ENCODE results near the gene CTSZ. TPM values are rescaled to one million over a fixed set of nuclear protein-coding genes. Genes with fewer than 3 reads are reported as not detected.

CTSZ gene
- total RNA-seq, 1 experiment from 2014 or later, result 37.6 TPM

DNA sequence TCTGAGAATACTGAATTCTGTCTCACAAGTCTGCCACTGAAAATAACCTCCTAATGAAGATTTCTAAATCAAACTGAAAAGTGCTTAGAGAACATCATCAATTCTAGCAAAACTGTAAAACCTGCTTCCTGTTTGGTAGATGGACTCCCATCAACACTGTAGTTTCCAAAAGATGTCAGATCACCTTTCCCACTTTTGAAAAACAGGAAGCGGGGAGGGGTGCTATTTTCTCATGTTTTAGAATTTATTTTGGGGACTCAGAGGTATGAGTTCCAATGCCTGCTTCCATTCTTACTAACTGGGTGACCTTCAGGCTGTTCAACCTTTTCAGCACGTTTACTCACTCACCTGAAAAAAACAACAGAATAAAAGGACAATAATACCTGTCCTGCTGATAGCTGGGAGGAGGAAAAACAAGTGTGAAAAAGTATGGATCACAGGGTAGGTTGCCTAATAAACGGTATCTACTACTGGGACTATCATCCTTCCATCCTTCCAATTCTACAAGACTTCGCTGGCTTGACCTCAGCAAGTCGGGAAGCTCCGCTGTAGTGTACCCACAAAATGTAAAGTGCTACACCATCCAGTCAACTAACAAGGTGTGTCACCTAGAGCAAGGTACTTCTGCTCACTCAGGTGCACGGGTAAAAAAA, 24.0 kb upstream of the CTSZ start:
- H3K4me3 Mint-ChIP-seq, result peak overlapping the region; percentile 93 to 94
- Histone ChIP-seq H3K18ac (ENCODE audit: insufficient read length, low read depth, low read length) (no peak overlapping the region), H3K4ac (ENCODE audit: low read depth, low read length) (no peak overlapping the region), H3T11ph (ENCODE audit: low read length) (no peak overlapping the region), H3K23me2 (ENCODE audit: insufficient read length, low read depth, low read length, poor library complexity, severe bottlenecking) (peaks cover 8% of the 10 kb centered on the region), H3K14ac (ENCODE audit: insufficient read depth, low read length) (no peak overlapping the region), H3K9me3 (ENCODE audit: control insufficient read depth, low read depth, low read length) (no peaks in the 10 kb centered on the region), H2BK20ac (ENCODE audit: low read depth, low read length, poor library complexity, severe bottlenecking) (no peak overlapping the region), H2AFZ (ENCODE audit: low read length) (no peak overlapping the region), H3K79me2 (ENCODE audit: insufficient read depth, low read length) (peaks cover 4% of the 10 kb centered on the region; the same call in 1 of the 2 replicates), H2BK15ac (ENCODE audit: low read depth, low read length) (no peak overlapping the region), H3K56ac (ENCODE audit: insufficient read length, low read depth, low read length) (no peak overlapping the region), H4K8ac (replicated peaks; ENCODE audit: insufficient read length, low read depth, low read length) (no peak overlapping the region), H3K79me1 (ENCODE audit: insufficient read depth, low read depth, low read length, poor library complexity, severe bottlenecking) (no peaks in the 10 kb centered on the region), H3K4me2 (ENCODE audit: insufficient read depth, insufficient read length, low read length) (peak overlapping the region; percentile 87), H4K5ac (ENCODE audit: insufficient read length, low read depth, low read length) (no peak overlapping the region), H3K4me1 (ENCODE audit: insufficient read depth, low read length) (peaks cover 3% of the 10 kb centered on the region), H3K23ac (ENCODE audit: insufficient read length, low read depth, low read length) (no peak overlapping the region), H2BK12ac (ENCODE audit: insufficient read length, low read depth, low read length) (no peak overlapping the region), H2BK5ac (ENCODE audit: insufficient read length, low read length) (no peak overlapping the region), H3K27ac (ENCODE audit: insufficient read length, low read depth, low read length) (no peak overlapping the region), H3K9ac (ENCODE audit: extremely low read depth, insufficient read length, low read length) (peak overlapping the region; percentile 68), H3K27me3 (ENCODE audit: insufficient read depth, low read length) (no peaks in the 10 kb centered on the region), H4K20me1 (ENCODE audit: control insufficient read depth, insufficient read depth, insufficient read length) (no peaks in the 10 kb centered on the region), H4K91ac (ENCODE audit: insufficient read length, low read depth, low read length) (no peak overlapping the region), H2AK5ac (ENCODE audit: insufficient read length, low read length) (no peak overlapping the region), H2BK120ac (ENCODE audit: low read depth, low read length, poor library complexity, severe bottlenecking) (no peak overlapping the region)
- TF ChIP-seq, protein P1, sequence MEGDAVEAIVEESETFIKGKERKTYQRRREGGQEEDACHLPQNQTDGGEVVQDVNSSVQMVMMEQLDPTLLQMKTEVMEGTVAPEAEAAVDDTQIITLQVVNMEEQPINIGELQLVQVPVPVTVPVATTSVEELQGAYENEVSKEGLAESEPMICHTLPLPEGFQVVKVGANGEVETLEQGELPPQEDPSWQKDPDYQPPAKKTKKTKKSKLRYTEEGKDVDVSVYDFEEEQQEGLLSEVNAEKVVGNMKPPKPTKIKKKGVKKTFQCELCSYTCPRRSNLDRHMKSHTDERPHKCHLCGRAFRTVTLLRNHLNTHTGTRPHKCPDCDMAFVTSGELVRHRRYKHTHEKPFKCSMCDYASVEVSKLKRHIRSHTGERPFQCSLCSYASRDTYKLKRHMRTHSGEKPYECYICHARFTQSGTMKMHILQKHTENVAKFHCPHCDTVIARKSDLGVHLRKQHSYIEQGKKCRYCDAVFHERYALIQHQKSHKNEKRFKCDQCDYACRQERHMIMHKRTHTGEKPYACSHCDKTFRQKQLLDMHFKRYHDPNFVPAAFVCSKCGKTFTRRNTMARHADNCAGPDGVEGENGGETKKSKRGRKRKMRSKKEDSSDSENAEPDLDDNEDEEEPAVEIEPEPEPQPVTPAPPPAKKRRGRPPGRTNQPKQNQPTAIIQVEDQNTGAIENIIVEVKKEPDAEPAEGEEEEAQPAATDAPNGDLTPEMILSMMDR (conservative IDR thresholded peaks at IDR 0.05), result no peak
- peaks cover 21 to 29% of the 10 kb centered on the region in 2 experiments for H3K4me1 Mint-ChIP-seq
- DNase-seq, result no peak
- H3K36me3 Mint-ChIP-seq (ENCODE audit: insufficient read depth in 1 of 3, low read depth in 3 of 3), result peaks cover 33 to 71% (median 62%) of the 10 kb centered on the region in 3 experiments
- H3K27ac Mint-ChIP-seq, result no peak overlapping the region
- no peaks in the 10 kb centered on the region for H3K9me3 Mint-ChIP-seq
- H3K27me3 Mint-ChIP-seq (ENCODE audit: low read depth), result peaks cover 34% of the 10 kb centered on the region
- no CpG with 5 or more reads among the region's 7 CpGs for WGBS (ENCODE audit: extremely low coverage, insufficient read length, low lambda C conversion rate)

Data from H9 (cell line).